C4-2B (cell line): ENCODE measurements around the gene FAM168A.
"Not testable (repeated sequence)": the region's sequence is repeated elsewhere in the genome, so short reads cannot be mapped to it uniquely, and the experiment has no call there.

Experiments used
- H3K27ac ChIP-seq: fragments of 450-650 bp; 2 replicates; pipeline ENCODE4 v1.5.1; 2017
- ZFX ChIP-seq: fragments of 450-650 bp; IDR thresholded peaks from 2 replicates; pipeline ENCODE4 v1.6.1; 2017
- TF ChIP-seq, protein P1 (sequence below): fragments of 450-650 bp; conservative IDR thresholded peaks from 2 replicates; pipeline ENCODE4 v1.5.1; 2017; ENCODE audit warnings: mild to moderate bottlenecking

Gene FAM168A

GRCh38 chr11:73591743-73592142 is 6.2 kb downstream of the FAM168A start:
- no peak for TF ChIP-seq ZFX
- TF ChIP-seq, protein P1, sequence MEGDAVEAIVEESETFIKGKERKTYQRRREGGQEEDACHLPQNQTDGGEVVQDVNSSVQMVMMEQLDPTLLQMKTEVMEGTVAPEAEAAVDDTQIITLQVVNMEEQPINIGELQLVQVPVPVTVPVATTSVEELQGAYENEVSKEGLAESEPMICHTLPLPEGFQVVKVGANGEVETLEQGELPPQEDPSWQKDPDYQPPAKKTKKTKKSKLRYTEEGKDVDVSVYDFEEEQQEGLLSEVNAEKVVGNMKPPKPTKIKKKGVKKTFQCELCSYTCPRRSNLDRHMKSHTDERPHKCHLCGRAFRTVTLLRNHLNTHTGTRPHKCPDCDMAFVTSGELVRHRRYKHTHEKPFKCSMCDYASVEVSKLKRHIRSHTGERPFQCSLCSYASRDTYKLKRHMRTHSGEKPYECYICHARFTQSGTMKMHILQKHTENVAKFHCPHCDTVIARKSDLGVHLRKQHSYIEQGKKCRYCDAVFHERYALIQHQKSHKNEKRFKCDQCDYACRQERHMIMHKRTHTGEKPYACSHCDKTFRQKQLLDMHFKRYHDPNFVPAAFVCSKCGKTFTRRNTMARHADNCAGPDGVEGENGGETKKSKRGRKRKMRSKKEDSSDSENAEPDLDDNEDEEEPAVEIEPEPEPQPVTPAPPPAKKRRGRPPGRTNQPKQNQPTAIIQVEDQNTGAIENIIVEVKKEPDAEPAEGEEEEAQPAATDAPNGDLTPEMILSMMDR, result no peak
- no peak overlapping the region for H3K27ac ChIP-seq

- no peak overlapping the region for H3K27ac ChIP-seq
- TF ChIP-seq, protein P1, result no peak
- TF ChIP-seq ZFX, result no peak
Measured at GRCh38 chr11:73590991-73591390, 6.9 kb downstream of the FAM168A start.

DNA sequence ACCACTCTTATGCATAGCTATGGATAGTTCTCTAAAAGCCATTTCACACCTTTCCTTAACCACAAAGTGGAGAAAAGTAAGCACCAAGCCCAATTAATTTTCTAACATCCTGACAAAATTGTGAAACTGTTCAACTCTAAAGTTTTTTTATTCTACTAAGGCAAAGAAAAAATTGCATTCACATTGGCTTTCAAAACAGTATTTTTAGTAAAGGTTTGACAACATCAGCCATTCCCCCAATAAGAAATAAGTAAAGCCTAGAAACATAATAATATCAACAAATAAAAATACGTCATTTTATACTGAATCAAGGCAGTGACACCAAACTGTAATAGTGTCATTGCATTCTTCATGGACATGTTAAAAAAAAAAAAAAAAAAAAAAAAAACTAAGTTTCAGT is 11.1 kb downstream of the FAM168A start:
- TF ChIP-seq ZFX, result no peak
- TF ChIP-seq, protein P1, result no peak
- no peak overlapping the region for H3K27ac ChIP-seq

GRCh38 chr11:73585834-73586575 is 11.9 kb downstream of the FAM168A start:
- no peak overlapping the region for H3K27ac ChIP-seq
- TF ChIP-seq, protein P1, result no peak
- no peak for TF ChIP-seq ZFX

DNA sequence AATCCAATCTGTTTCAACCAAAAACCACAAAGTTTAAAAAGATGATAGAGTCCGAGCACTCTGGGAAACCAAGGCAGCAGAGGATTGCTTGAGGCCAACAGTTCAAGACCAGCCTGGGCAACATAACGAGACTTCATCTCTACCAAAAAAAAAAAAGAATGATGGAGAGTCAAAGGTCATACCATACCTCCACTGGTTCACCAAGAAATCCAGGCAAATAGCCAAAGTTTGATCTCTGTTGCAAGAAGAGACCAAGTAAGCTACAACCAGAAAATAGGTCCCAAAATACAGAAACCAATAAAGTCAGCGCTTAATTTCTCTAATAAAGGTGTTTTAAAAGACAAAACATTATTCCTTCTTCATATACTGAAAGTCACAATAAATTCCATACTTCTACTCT is 13.1 kb downstream of the FAM168A start:
- TF ChIP-seq ZFX, result no peak
- TF ChIP-seq, protein P1, result no peak
- H3K27ac ChIP-seq, result no peak overlapping the region

- no peak overlapping the region for H3K27ac ChIP-seq
- TF ChIP-seq, protein P1, result no peak
- TF ChIP-seq ZFX, result no peak
Measured at GRCh38 chr11:73582653-73583052, 15.3 kb downstream of the FAM168A start.

DNA sequence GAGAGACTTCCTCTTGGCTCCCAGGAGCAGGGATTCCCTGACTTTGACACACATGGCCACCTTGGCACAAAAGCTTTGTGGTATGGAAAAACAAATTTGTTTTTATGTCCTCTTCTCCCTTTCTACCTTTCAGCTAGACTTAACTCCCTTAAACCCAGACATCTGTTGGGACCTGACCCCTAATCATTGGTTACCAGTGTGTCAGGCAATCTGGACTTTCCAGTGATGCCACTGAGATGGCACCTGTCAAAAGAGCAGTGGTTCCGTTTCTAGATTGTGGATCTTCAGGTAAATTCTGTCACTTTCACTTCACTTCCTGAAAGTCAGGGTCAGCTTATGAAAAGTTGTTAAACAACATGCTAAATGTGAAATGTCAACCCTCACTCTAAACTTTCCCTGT is 17.2 kb downstream of the FAM168A start:
- H3K27ac ChIP-seq, result not testable (repeated sequence)
